Endothelial cell of umbilical vein (primary cell): ENCODE measurements around the gene COLEC11. TPM values are rescaled to one million over a fixed set of nuclear protein-coding genes. Genes with fewer than 3 reads are reported as not detected.
"Not testable (repeated sequence)": the region's sequence is repeated elsewhere in the genome, so short reads cannot be mapped to it uniquely, and the experiment has no call there.

Experiments used
- BruUV-seq: library from RNA; stranded (reverse); fragments of 400-500 nt; replicated peaks from 2 replicates; lab custom pipeline; 2021; lab: Mats Ljungman, UMichigan
- CTCF ChIA-PET: fragments of 300-600, 350-600 bp; sonication (Branson Sonifier 250); formaldehyde crosslinking; loops from one replicate; lab custom pipeline; 2021; ENCODE audit warnings: antibody characterized with exemption, inconsistent platforms; lab: Charles Lee
- POLR2A ChIA-PET: fragments of 300-600, 350-600 bp; sonication (Branson Sonifier 250); formaldehyde crosslinking; loops from one replicate; lab custom pipeline; 2021; ENCODE audit warnings: antibody characterized with exemption, inconsistent platforms; lab: Charles Lee
- DNase-seq: peaks from one replicate; pipeline ENCODE4 v3.0.0-alpha.2; 2011; ENCODE audit warnings: low read depth, low spot score
- FAIRE-seq: peaks from 2 replicates; lab custom pipeline; 2011; peaks lifted over from hg19 to GRCh38; lab: Jason Lieb, UNC
- H2AFZ ChIP-seq: 2 replicates; pipeline ENCODE4 v1.6.0; 2012; ENCODE audit warnings: low read depth, low read length, control low read depth, inconsistent platforms
- H3K27ac ChIP-seq: 2 replicates; pipeline ENCODE4 v1.5.1; 2011; ENCODE audit warnings: low read depth, mild to moderate bottlenecking, control low read depth, low read length, moderate library complexity; ENCODE audit not compliant: insufficient read depth
- H3K27me3 ChIP-seq, 2 experiments: 2 replicates each; pipeline versions ENCODE4 v1.6.0 to v1.6.1; 2011; ENCODE audit warnings: low read length in 2 of 2, mixed read lengths in 1 of 2; ENCODE audit not compliant: control insufficient read depth in 2 of 2, insufficient read depth in 2 of 2
- H3K36me3 ChIP-seq, 2 experiments: 2 replicates in 1 of 2; 3 replicates in 1 of 2; pipeline ENCODE4 v1.5.1; 2011; ENCODE audit warnings: low read length in 2 of 2, mild to moderate bottlenecking in 1 of 2, moderate library complexity in 1 of 2; ENCODE audit not compliant: control insufficient read depth in 2 of 2, insufficient read depth in 2 of 2; ENCODE audit errors: extremely low read depth in 1 of 2
- H3K4me1 ChIP-seq: 3 replicates; pipeline ENCODE4 v1.5.1; 2011; ENCODE audit warnings: mild to moderate bottlenecking, low read length; ENCODE audit not compliant: control insufficient read depth, insufficient read depth; ENCODE audit errors: extremely low read depth
- H3K4me2 ChIP-seq: 2 replicates; pipeline ENCODE4 v1.6.1; 2011; ENCODE audit warnings: low read length, control low read depth, mixed read lengths; ENCODE audit not compliant: insufficient read depth
- H3K4me3 ChIP-seq, 3 experiments: fragments of 200-600 bp in 1 of 3; sonication (generic), shearing (Covaris generic) in 1 of 3; replicated peaks in 1 of 3; 2 replicates each; pipeline ENCODE4 v1.5.1; 2011 to 2016; ENCODE audit warnings: control low read depth in 3 of 3, low read length in 3 of 3, mild to moderate bottlenecking in 2 of 3, inconsistent platforms in 1 of 3, low read depth in 1 of 3, moderate library complexity in 1 of 3; ENCODE audit not compliant: insufficient read depth in 1 of 3
- H3K79me2 ChIP-seq: 2 replicates; pipeline ENCODE4 v1.6.0; 2012; ENCODE audit warnings: low read length, inconsistent platforms; ENCODE audit not compliant: control insufficient read depth, insufficient read depth
- H3K9ac ChIP-seq: replicated peaks from 2 replicates; pipeline ENCODE3; 2011; ENCODE audit warnings: low read length, control low read depth; ENCODE audit not compliant: insufficient read depth; ENCODE audit errors: extremely low read depth
- H3K9me1 ChIP-seq: replicated peaks from 3 replicates; pipeline ENCODE4 v1.6.0; 2011; ENCODE audit warnings: mild to moderate bottlenecking, low read length; ENCODE audit not compliant: control insufficient read depth, insufficient read depth; ENCODE audit errors: extremely low read depth
- H3K9me3 ChIP-seq: replicated peaks from 2 replicates; pipeline ENCODE4 v1.5.1; 2012; ENCODE audit warnings: low read length, inconsistent platforms; ENCODE audit not compliant: control insufficient read depth, insufficient read depth
- H4K20me1 ChIP-seq: replicated peaks from 2 replicates; pipeline ENCODE3; 2011; ENCODE audit warnings: mild to moderate bottlenecking, low read length; ENCODE audit not compliant: control insufficient read depth, insufficient read depth; ENCODE audit errors: extremely low read depth
- CTCF ChIP-seq, 2 donors: IDR thresholded peaks; 1 replicate in 1 of 2; 2 replicates in 1 of 2; pipeline ENCODE4 v1.5.1; 2011; ENCODE audit warnings: low read length in 2 of 2, mild to moderate bottlenecking in 2 of 2, moderate library complexity in 2 of 2, control low read depth in 1 of 2, inconsistent platforms in 1 of 2, low read depth in 1 of 2; ENCODE audit not compliant: insufficient read depth in 1 of 2; ENCODE audit errors: extremely low read depth in 1 of 2
- EZH2 ChIP-seq: IDR thresholded peaks from 2 replicates; pipeline ENCODE4 v1.6.1; 2012; ENCODE audit warnings: borderline replicate concordance, low read depth, mild to moderate bottlenecking, moderate library complexity, low read length, inconsistent platforms; ENCODE audit not compliant: severe bottlenecking
- FOS ChIP-seq: IDR thresholded peaks from 2 replicates; pipeline ENCODE4 v1.6.1; 2011; ENCODE audit warnings: mild to moderate bottlenecking, low read length, moderate library complexity, borderline replicate concordance; ENCODE audit not compliant: insufficient read depth
- GATA2 ChIP-seq: IDR thresholded peaks from 2 replicates; pipeline ENCODE4 v1.7.0; 2011; ENCODE audit warnings: low read depth, mild to moderate bottlenecking, moderate library complexity, mixed read lengths, low read length; ENCODE audit not compliant: insufficient read length, insufficient read depth
- JUN ChIP-seq: IDR thresholded peaks from 2 replicates; pipeline ENCODE4 v1.6.1; 2011; ENCODE audit warnings: borderline replicate concordance, low read depth; ENCODE audit not compliant: insufficient read length, insufficient read depth
- MAX ChIP-seq: IDR thresholded peaks from 2 replicates; pipeline ENCODE4 v1.6.1; 2011; ENCODE audit not compliant: insufficient read depth, insufficient read length
- MYC ChIP-seq: IDR thresholded peaks from one replicate; pipeline ENCODE4 v1.6.1; 2011; ENCODE audit warnings: mild to moderate bottlenecking, low read depth, low read length
- dilution Hi-C: fragments of 300-500 bp; cut with MboI; formaldehyde crosslinking; loops from one replicate; pipeline ENCODE4 v1.15.0; 2019; ENCODE audit warnings: low sequenced_read_pairs; ENCODE audit not compliant: extremely low pct_ligation_motif_present
- intact Hi-C: fragments of 100-400 bp; cut with micrococcal nuclease; formaldehyde crosslinking; loops from one replicate; pipeline ENCODE4 v1.10.0; 2022
- polyA plus RNA-seq, 4 experiments: library from polyadenylated mRNA; depleted of rRNA in 3 of 4; stranded (reverse) in 3 of 4; unstranded in 1 of 4; fragments of >200 nt; gene quantifications; 2 replicates each; pipeline versions ENCODE4 v1.2.1 to v1.2.3, GENCODE V29; 2011 to 2012; ENCODE audit warnings: missing spikeins in 1 of 4
- total RNA-seq: library from RNA; stranded (reverse); gene quantifications from 2 replicates; pipeline ENCODE4 v1.2.3, GENCODE V29; 2021

Gene COLEC11
- total and polyA plus RNA-seq, 2 donors (not counting 3 experiments of a cell fraction or from before 2014, with no cell fraction given) = 0.15 TPM; not detected in 1

GRCh38 chr2:3612639-3613523, 18.0 kb downstream of the COLEC11 start:
- FAIRE-seq (no peak), DNase-seq (no peak)
- H3K4me3 ChIP-seq = no peak overlapping the region
- H3K9me3 ChIP-seq = no peaks in the 10 kb centered on the region
- H4K20me1 ChIP-seq = no peaks in the 10 kb centered on the region
- no peak overlapping the region for H3K4me2 ChIP-seq
- no peaks in the 10 kb centered on the region for H3K9me1 ChIP-seq
- no TSS peak for BruUV-seq
- TF ChIP-seq GATA2 (no peak), CTCF (IDR thresholded peaks at IDR 0.05; ENCODE audit: extremely low read depth in 1 of 2, insufficient read depth in 1 of 2, low read depth in 1 of 2, low read length in 2 of 2) (no peak)
- POLR2A ChIA-PET = no interaction called here
- no peaks in the 10 kb centered on the region for H3K27me3 ChIP-seq
- H3K79me2 ChIP-seq = no peaks in the 10 kb centered on the region
- no peak overlapping the region for H2AFZ ChIP-seq
- H3K9ac ChIP-seq = no peak overlapping the region
- CTCF ChIA-PET = no interaction called here
- dilution Hi-C loops (no loop called here), intact Hi-C loops (no loop called here)
- no peaks in the 10 kb centered on the region for H3K4me1 ChIP-seq
- H3K36me3 ChIP-seq = no peaks in the 10 kb centered on the region
- H3K27ac ChIP-seq = no peak overlapping the region

GRCh38 chr2:3613524-3613905, 18.6 kb downstream of the COLEC11 start:
- Histone ChIP-seq H3K9ac (no peak overlapping the region), H3K9me1 (no peaks in the 10 kb centered on the region), H3K4me2 (no peak overlapping the region), H3K4me1 (no peaks in the 10 kb centered on the region), H2AFZ (no peak overlapping the region), H3K27me3 (no peaks in the 10 kb centered on the region), H4K20me1 (no peaks in the 10 kb centered on the region), H3K9me3 (no peaks in the 10 kb centered on the region), H3K79me2 (no peaks in the 10 kb centered on the region), H3K36me3 (no peaks in the 10 kb centered on the region), H3K27ac (no peak overlapping the region), H3K4me3 (no peak overlapping the region)
- dilution Hi-C loops = no loop called here
- DNase-seq (no peak), FAIRE-seq (no peak)
- no TSS peak for BruUV-seq
- ChIA-PET POLR2A (no interaction called here), CTCF (no interaction called here)
- intact Hi-C loops = no loop called here
- TF ChIP-seq MYC (no peak), GATA2 (no peak), MAX (no peak), JUN (no peak), FOS (no peak), EZH2 (no peak)

- H2AFZ ChIP-seq, H3K4me3 ChIP-seq, H3K79me2 ChIP-seq, H3K4me2 ChIP-seq, H3K4me1 ChIP-seq, H3K9ac ChIP-seq, H4K20me1 ChIP-seq, H3K9me1 ChIP-seq, dilution Hi-C loops, intact Hi-C loops, BruUV-seq, CTCF ChIA-PET, H3K27me3 ChIP-seq, H3K9me3 ChIP-seq, DNase-seq, POLR2A ChIA-PET, H3K27ac ChIP-seq, H3K36me3 ChIP-seq: not testable (repeated sequence)
- peak; percentile 63 for FAIRE-seq
These were observed 19.8 kb downstream of the COLEC11 start for GRCh38 chr2:3614743-3615142.
